ENCODE measurements around the gene RHCE. TPM values are rescaled to one million over a fixed set of nuclear protein-coding genes. Genes with fewer than 3 reads are reported as not detected.
A peak's percentile ranks its signal among the peaks of the same experiment; 100 is the strongest.
"Not testable (repeated sequence)": the region's sequence is repeated elsewhere in the genome, so short reads cannot be mapped to it uniquely, and the experiment has no call there.

RHCE gene
- total and polyA plus RNA-seq, 9 of the 15 experiments (the other 6 are each of a cell fraction or from before 2014, with no cell fraction given), result 5.4 to 31.5 (median 12.6) TPM

- TF ChIP-seq ZBTB40 (IDR thresholded peaks at IDR 0.05), result 0 out of 2 replicates have a peak, but pooled peaks have one; percentile 28
- not testable (repeated sequence) for TF ChIP-seq ZBTB40 (CRISPR knock-in tag; IDR thresholded peaks at IDR 0.05)
- TF ChIP-seq POLR2A (conservative IDR thresholded peaks at IDR 0.05), result peak; percentile 43; the same call in 1 of the 2 replicates
- TF ChIP-seq MGA (IDR thresholded peaks at IDR 0.05), result peak; percentile 33; the same call in 1 of the 2 replicates
- peak; percentile 41 for TF ChIP-seq CHD1 (IDR thresholded peaks at IDR 0.05; ENCODE audit: low read length)
Measured at GRCh38 chr1:25336922-25337354, 83.7 kb downstream of the RHCE start (continued).

All from K562 (cell line).